ENCODE data around the gene ATG4D. TPM values are rescaled to one million over a fixed set of nuclear protein-coding genes. Genes with fewer than 3 reads are reported as not detected.

The ATG4D gene
- total RNA-seq, 4 donors from 2014 or later: 79.9 to 164 (median 100) TPM

- H3K4me3 ChIP-seq: no peak overlapping the region
- no peaks in the 10 kb centered on the region for H3K36me3 ChIP-seq
- in situ Hi-C loops (cut with MboI; ENCODE audit: low pct_ligation_motif_present in 1 of 4, low pct_unique_long_range_greater_than_20kb in 1 of 4, low sequenced_read_pairs in 3 of 4): no loop called here
- H3K4me1 ChIP-seq: peaks cover 0 to 13% (median 2%) of the 10 kb centered on the region in 4 donors
- WGBS, 2 donors (ENCODE audit: low coverage in 1 of 2): 60 to 92% methylated on average over 1 to 16 of the region's 16 CpGs
- no peaks in the 10 kb centered on the region for H3K9me3 ChIP-seq
- peaks cover 40% of the 10 kb centered on the region for H3K27me3 ChIP-seq
- TF ChIP-seq POLR2A (IDR thresholded peaks at IDR 0.05) (no peak), EP300 (IDR thresholded peaks at IDR 0.05; ENCODE audit: low read depth) (no peak), POLR2AphosphoS5 (IDR thresholded peaks at IDR 0.05) (no peak)
- TF ChIP-seq, protein P1, sequence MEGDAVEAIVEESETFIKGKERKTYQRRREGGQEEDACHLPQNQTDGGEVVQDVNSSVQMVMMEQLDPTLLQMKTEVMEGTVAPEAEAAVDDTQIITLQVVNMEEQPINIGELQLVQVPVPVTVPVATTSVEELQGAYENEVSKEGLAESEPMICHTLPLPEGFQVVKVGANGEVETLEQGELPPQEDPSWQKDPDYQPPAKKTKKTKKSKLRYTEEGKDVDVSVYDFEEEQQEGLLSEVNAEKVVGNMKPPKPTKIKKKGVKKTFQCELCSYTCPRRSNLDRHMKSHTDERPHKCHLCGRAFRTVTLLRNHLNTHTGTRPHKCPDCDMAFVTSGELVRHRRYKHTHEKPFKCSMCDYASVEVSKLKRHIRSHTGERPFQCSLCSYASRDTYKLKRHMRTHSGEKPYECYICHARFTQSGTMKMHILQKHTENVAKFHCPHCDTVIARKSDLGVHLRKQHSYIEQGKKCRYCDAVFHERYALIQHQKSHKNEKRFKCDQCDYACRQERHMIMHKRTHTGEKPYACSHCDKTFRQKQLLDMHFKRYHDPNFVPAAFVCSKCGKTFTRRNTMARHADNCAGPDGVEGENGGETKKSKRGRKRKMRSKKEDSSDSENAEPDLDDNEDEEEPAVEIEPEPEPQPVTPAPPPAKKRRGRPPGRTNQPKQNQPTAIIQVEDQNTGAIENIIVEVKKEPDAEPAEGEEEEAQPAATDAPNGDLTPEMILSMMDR (IDR thresholded peaks at IDR 0.05): no peak
- no peak overlapping the region for H3K27ac ChIP-seq
- no peak for DNase-seq
- intact Hi-C loops (cut with DNase I; ENCODE audit: low total_unique reads): loop anchor here (10.0 kb wide), 2 partner anchors 57 to 137 kb away; partner anchors contain the start of genes CDKN2D and KRI1
These were observed 35.7 kb upstream of the ATG4D start for GRCh38 chr19:10508036-10508435.

DNA sequence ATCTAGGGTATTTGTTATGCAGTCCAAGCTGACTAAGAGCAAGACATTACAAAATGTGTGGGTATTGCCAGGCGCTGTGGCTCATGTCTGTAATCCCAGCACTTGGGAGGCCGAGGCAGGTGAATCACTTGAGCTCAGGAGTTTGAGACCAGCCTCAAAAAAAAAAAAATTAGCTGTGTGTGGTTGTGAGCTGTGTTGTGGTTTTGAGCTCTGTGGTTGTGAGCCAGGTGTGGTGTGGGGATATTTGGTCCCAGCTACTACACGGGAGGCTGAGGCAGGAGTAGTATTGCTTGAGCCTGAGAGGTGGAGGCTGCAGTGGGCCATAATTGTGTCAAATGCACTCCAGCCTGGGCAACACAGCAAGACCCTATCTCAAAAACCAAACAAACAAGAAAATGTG, 35.0 kb upstream of the ATG4D start:
- in situ Hi-C loops (cut with MboI; ENCODE audit: low pct_ligation_motif_present in 1 of 4, low pct_unique_long_range_greater_than_20kb in 1 of 4, low sequenced_read_pairs in 3 of 4): no loop called here
- no peak for TF ChIP-seq POLR2AphosphoS5 (IDR thresholded peaks at IDR 0.05)
- TF ChIP-seq, protein P1 (IDR thresholded peaks at IDR 0.05): no peak
- no peak for TF ChIP-seq POLR2A (IDR thresholded peaks at IDR 0.05)
- no peak for TF ChIP-seq EP300 (IDR thresholded peaks at IDR 0.05; ENCODE audit: low read depth)
- no peak for DNase-seq
- H3K4me3 ChIP-seq: no peak overlapping the region
- intact Hi-C loops (cut with DNase I; ENCODE audit: low total_unique reads): loop anchor here (10.0 kb wide), 2 partner anchors 56 to 136 kb away; partner anchors contain the start of genes CDKN2D and KRI1
- H3K27ac ChIP-seq: no peak overlapping the region
- no peaks in the 10 kb centered on the region for H3K9me3 ChIP-seq
- 62 to 90% methylated on average over 2 to 3 of the region's 3 CpGs for WGBS, 2 donors (ENCODE audit: low coverage in 1 of 2)
- no peaks in the 10 kb centered on the region for H3K36me3 ChIP-seq
- peaks cover 0 to 9% (median 0%) of the 10 kb centered on the region in 4 donors for H3K4me1 ChIP-seq
- peaks cover 47% of the 10 kb centered on the region for H3K27me3 ChIP-seq

GRCh38 chr19:10510301-10510802, 33.4 kb upstream of the ATG4D start:
- H3K4me1 ChIP-seq: peaks cover 0 to 17% (median 4%) of the 10 kb centered on the region in 4 donors
- 6% methylated on average over 14 of the region's 15 CpGs; no CpG with 5 or more reads in 1 of the 2 donors for WGBS, 2 donors (ENCODE audit: low coverage in 1 of 2)
- in situ Hi-C loops (cut with MboI; ENCODE audit: low pct_ligation_motif_present in 1 of 4, low pct_unique_long_range_greater_than_20kb in 1 of 4, low sequenced_read_pairs in 3 of 4) (no loop called here), intact Hi-C loops (cut with DNase I; ENCODE audit: low total_unique reads) (no loop called here)
- no peak for TF ChIP-seq EP300 (IDR thresholded peaks at IDR 0.05; ENCODE audit: low read depth)
- TF ChIP-seq, protein P1 (IDR thresholded peaks at IDR 0.05): peak; percentile 47 to 76 (median 65)
- TF ChIP-seq POLR2A (IDR thresholded peaks at IDR 0.05): no peak
- no peak for TF ChIP-seq POLR2AphosphoS5 (IDR thresholded peaks at IDR 0.05)
- no peaks in the 10 kb centered on the region for H3K9me3 ChIP-seq
- peak; percentile 33 for DNase-seq
- peaks cover 63% of the 10 kb centered on the region for H3K27me3 ChIP-seq
- no peak overlapping the region for H3K27ac ChIP-seq
- H3K36me3 ChIP-seq: no peaks in the 10 kb centered on the region
- no peak overlapping the region for H3K4me3 ChIP-seq

- Histone ChIP-seq H3K4me3 (no peak overlapping the region), H3K4me1 (peaks cover 11 to 27% (median 16%) of the 10 kb centered on the region in 4 donors), H3K27ac (no peak overlapping the region), H3K27me3 (peaks cover 92% of the 10 kb centered on the region), H3K9me3 (no peaks in the 10 kb centered on the region), H3K36me3 (no peaks in the 10 kb centered on the region)
- 80 to 81% methylated on average over 7 of the region's 7 CpGs for WGBS, 2 donors (ENCODE audit: low coverage in 1 of 2)
- intact Hi-C loops (cut with DNase I; ENCODE audit: low total_unique reads): no loop called here
- TF ChIP-seq POLR2A (IDR thresholded peaks at IDR 0.05) (no peak), POLR2AphosphoS5 (IDR thresholded peaks at IDR 0.05) (no peak)
- in situ Hi-C loops (cut with MboI; ENCODE audit: low pct_ligation_motif_present in 1 of 4, low pct_unique_long_range_greater_than_20kb in 1 of 4, low sequenced_read_pairs in 3 of 4): no loop called here
- no peak for DNase-seq
These were observed 30.5 kb upstream of the ATG4D start for GRCh38 chr19:10513223-10513622.

Measured in transverse colon (tissue), 4 donors.